ENCODE measurements around the gene DAB1.
A peak's percentile ranks its signal among the peaks of the same experiment; 100 is the strongest.

DAB1 gene

DNA sequence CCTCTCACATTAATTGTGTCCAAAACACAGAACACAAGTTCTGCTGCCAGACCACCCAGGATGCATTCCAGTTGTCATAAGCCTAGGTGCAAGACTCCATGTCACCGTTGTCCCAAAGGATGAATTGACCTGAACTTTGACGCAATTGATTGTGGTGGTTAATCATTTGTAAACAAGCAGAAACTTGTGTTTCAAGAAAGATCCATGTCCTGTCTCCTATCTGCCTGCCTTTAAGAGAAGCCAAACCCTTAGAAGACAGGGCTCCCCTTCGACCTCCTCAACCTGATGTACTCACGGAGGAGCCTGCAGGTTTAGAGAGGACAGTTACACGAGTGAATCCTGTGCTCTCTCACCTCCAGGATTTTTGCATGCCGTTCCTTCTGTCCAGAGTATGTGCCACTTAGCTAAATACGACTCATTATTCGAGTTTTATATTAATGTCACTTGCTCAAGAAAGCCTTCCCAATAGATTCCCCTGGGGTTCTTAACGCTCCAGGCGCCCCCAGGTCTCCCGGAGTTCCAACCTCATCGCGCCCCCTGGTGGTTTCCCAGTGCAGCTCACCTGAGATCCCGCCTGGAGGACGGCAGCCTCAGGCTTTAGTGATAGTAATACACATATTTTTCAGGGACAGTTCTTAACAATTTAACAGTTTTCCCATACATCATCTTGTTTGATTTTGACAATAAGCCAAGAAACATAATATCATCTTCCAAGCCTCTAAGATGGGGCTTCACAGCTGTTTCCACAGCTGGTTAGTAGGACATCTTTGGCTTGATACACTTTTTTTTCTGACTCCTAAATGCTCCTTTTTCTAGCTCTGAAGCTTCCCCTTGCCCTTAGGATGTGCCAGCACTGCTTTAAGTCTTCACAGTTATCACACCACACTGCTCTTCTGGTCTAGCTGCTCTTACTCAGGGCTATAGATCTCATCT, 455.7 kb downstream of the DAB1 start:
- Histone ChIP-seq H3K36me3 (ENCODE audit: low read depth) (no peaks in the 10 kb centered on the region), H3K27ac (ENCODE audit: poor library complexity, severe bottlenecking) (no peak overlapping the region), H3K4me1 (ENCODE audit: insufficient read depth, poor library complexity, severe bottlenecking) (no peaks in the 10 kb centered on the region), H3K9me3 (ENCODE audit: severe bottlenecking) (no peaks in the 10 kb centered on the region), H3K4me3 (ENCODE audit: severe bottlenecking) (no peak overlapping the region), H3K27me3 (ENCODE audit: insufficient read depth, poor library complexity, severe bottlenecking) (no peaks in the 10 kb centered on the region)
- TF ChIP-seq, protein P1, sequence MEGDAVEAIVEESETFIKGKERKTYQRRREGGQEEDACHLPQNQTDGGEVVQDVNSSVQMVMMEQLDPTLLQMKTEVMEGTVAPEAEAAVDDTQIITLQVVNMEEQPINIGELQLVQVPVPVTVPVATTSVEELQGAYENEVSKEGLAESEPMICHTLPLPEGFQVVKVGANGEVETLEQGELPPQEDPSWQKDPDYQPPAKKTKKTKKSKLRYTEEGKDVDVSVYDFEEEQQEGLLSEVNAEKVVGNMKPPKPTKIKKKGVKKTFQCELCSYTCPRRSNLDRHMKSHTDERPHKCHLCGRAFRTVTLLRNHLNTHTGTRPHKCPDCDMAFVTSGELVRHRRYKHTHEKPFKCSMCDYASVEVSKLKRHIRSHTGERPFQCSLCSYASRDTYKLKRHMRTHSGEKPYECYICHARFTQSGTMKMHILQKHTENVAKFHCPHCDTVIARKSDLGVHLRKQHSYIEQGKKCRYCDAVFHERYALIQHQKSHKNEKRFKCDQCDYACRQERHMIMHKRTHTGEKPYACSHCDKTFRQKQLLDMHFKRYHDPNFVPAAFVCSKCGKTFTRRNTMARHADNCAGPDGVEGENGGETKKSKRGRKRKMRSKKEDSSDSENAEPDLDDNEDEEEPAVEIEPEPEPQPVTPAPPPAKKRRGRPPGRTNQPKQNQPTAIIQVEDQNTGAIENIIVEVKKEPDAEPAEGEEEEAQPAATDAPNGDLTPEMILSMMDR (IDR thresholded peaks at IDR 0.05; ENCODE audit: poor library complexity, severe bottlenecking) = peak; percentile 3
- no peak for DNase-seq (ENCODE audit: low spot score)
- no peak for ATAC-seq (ENCODE audit: low read depth)

DNA sequence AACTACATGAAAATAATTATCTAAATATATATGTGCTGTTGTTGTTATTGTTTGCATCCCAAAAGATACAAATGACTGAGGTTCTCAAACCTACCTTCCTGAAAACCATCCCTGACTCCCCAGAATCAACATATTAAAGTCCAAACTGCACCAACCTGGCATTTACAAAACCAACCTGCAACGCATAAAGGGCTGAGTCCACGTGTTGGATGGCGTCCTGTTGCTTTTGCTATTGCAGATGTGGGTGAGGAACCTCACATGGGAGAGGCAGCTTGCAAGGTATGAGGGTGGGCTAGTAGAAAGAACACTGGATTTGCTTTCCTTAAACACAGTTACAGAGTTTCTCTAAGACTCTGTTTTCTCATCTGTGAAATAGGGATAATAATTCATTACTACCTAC, 456.5 kb downstream of the DAB1 start:
- Histone ChIP-seq H3K4me3 (ENCODE audit: severe bottlenecking) (no peak overlapping the region), H3K27me3 (ENCODE audit: insufficient read depth, poor library complexity, severe bottlenecking) (no peaks in the 10 kb centered on the region), H3K36me3 (ENCODE audit: low read depth) (no peaks in the 10 kb centered on the region), H3K27ac (ENCODE audit: poor library complexity, severe bottlenecking) (no peak overlapping the region), H3K4me1 (ENCODE audit: insufficient read depth, poor library complexity, severe bottlenecking) (no peaks in the 10 kb centered on the region), H3K9me3 (ENCODE audit: severe bottlenecking) (no peaks in the 10 kb centered on the region)
- TF ChIP-seq, protein P1 (IDR thresholded peaks at IDR 0.05; ENCODE audit: poor library complexity, severe bottlenecking) = no peak
- DNase-seq (ENCODE audit: low spot score) (no peak), ATAC-seq (ENCODE audit: low read depth) (no peak)

- no peaks in the 10 kb centered on the region for H3K9me3 ChIP-seq (ENCODE audit: severe bottlenecking)
Measured at GRCh38 chr1:56966698-56966999, 457.2 kb downstream of the DAB1 start.

DNA sequence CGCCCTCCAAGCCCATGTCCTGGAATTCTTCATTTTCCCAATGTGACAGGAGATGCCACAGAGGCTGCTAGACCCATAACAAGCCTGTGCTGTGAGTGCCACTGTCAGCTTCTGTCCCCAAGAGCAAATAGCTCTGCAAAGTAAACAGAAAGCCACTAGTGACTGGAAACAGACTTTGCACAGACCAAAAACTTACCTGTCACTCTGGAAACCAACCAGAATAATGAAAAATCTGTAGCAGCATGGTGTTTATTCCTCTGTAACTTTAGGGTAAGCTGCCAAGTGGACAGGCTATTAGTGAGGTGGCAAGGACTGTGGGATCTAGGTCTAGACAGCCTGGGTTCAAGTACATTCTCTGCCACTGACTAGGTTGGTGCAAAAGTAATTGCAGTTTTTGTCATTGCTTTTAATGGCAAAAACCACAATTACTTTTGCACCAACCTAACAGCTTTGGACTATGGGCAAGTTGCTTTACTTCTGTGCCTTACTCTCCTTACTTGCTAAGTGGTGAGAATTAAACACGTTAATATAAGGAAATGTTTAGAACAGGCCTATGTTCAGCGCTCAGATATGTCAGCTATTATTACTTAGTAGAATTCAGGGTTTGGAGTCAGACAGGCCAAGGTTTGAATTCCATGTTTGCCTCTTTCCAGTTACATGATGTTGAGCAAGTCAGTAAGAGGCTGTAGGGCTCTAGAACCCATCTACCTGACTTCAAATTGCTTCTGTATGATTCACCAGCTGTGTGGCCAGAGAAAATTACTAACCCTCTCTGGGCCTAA, 457.8 kb downstream of the DAB1 start, which contains the start of gene C8B:
Gene C8B (minus strand): TSS at position 100 of the 782 bp plus-strand sequence. CDS start 67 bp downstream, at position 33.
- no peak within 1 kb of the TSS for H3K27ac ChIP-seq (ENCODE audit: poor library complexity, severe bottlenecking)
- TF ChIP-seq, protein P1 (IDR thresholded peaks at IDR 0.05; ENCODE audit: poor library complexity, severe bottlenecking) = no peak
- H3K4me1 ChIP-seq (ENCODE audit: insufficient read depth, poor library complexity, severe bottlenecking) = no peaks in the 10 kb centered on the region
- ATAC-seq (ENCODE audit: low read depth) = no peak
- DNase-seq (ENCODE audit: low spot score) = no peak
- H3K27me3 ChIP-seq (ENCODE audit: insufficient read depth, poor library complexity, severe bottlenecking) = no peaks in the 10 kb centered on the region
- H3K4me3 ChIP-seq (ENCODE audit: severe bottlenecking) = no peak within 1 kb of the TSS
- no peaks in the 10 kb centered on the region for H3K9me3 ChIP-seq (ENCODE audit: severe bottlenecking)
- no peaks in the 10 kb centered on the region for H3K36me3 ChIP-seq (ENCODE audit: low read depth)

More at GRCh38 chr1:56966698-56966999, 457.2 kb downstream of the DAB1 start:
- TF ChIP-seq, protein P1 (IDR thresholded peaks at IDR 0.05; ENCODE audit: poor library complexity, severe bottlenecking) = no peak
- Histone ChIP-seq H3K4me1 (ENCODE audit: insufficient read depth, poor library complexity, severe bottlenecking) (no peaks in the 10 kb centered on the region), H3K4me3 (ENCODE audit: severe bottlenecking) (no peak overlapping the region), H3K27me3 (ENCODE audit: insufficient read depth, poor library complexity, severe bottlenecking) (no peaks in the 10 kb centered on the region), H3K36me3 (ENCODE audit: low read depth) (no peaks in the 10 kb centered on the region), H3K27ac (ENCODE audit: poor library complexity, severe bottlenecking) (no peak overlapping the region)
- no peak for ATAC-seq (ENCODE audit: low read depth)
- DNase-seq (ENCODE audit: low spot score) = no peak
